OCI-LY7 (cell line): ENCODE data around the gene LRP8.

ENCODE experiments used
- CTCF ChIP-seq: fragments of 200-600 bp; sonication (generic); conservative IDR thresholded peaks from 2 replicates; pipeline ENCODE4 v1.5.1; 2014; ENCODE audit warnings: mild to moderate bottlenecking, antibody characterized with exemption, low read length, moderate library complexity, mixed read lengths
- EZH2phosphoT487 ChIP-seq: fragments of 200-600 bp; sonication (generic); IDR thresholded peaks from 2 replicates; pipeline ENCODE4 v1.6.1; 2018; ENCODE audit warnings: low read depth, borderline replicate concordance, mild to moderate bottlenecking, mixed run types, antibody characterized with exemption, low read length, moderate library complexity, mixed read lengths

GRCh38 chr1:53310847-53311681 lies 16.8 kb downstream of the LRP8 start:
- no peak for TF ChIP-seq CTCF
- no peak for TF ChIP-seq EZH2phosphoT487
